PC-9 (cell line): ENCODE measurements around the gene CATSPER4.

ENCODE experiments used
- EZH2 ChIP-seq: fragments of 200-600 bp; sonication (generic); IDR thresholded peaks from 2 replicates; pipeline ENCODE4 v1.8.0; 2017; ENCODE audit warnings: antibody characterized with exemption, low read depth
- TF ChIP-seq, protein P1 (sequence below): fragments of 200-600 bp; sonication (generic); conservative IDR thresholded peaks from 2 replicates; pipeline ENCODE4 v1.6.1; 2017; ENCODE audit warnings: mixed run types, antibody characterized with exemption, mild to moderate bottlenecking, moderate library complexity

DNA sequence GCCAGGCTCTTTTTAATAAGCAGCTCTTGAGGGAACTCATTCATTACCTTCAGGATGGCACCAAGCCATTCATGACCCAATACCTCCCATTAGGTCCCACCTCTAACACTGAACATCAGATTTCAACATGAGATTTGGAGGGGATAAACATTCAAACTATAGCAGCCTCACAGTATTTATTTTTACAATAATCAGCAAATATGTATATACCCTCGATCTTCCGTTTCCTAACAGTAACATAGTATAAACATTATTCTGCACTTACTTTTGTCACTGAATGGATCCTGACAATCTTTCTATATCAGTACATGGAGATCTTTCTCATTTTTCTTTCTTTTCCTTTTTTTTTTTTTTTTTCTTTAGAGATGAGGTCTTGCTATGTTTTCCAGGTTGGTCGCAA lies 5.4 kb downstream of the CATSPER4 start:
- TF ChIP-seq, protein P1, sequence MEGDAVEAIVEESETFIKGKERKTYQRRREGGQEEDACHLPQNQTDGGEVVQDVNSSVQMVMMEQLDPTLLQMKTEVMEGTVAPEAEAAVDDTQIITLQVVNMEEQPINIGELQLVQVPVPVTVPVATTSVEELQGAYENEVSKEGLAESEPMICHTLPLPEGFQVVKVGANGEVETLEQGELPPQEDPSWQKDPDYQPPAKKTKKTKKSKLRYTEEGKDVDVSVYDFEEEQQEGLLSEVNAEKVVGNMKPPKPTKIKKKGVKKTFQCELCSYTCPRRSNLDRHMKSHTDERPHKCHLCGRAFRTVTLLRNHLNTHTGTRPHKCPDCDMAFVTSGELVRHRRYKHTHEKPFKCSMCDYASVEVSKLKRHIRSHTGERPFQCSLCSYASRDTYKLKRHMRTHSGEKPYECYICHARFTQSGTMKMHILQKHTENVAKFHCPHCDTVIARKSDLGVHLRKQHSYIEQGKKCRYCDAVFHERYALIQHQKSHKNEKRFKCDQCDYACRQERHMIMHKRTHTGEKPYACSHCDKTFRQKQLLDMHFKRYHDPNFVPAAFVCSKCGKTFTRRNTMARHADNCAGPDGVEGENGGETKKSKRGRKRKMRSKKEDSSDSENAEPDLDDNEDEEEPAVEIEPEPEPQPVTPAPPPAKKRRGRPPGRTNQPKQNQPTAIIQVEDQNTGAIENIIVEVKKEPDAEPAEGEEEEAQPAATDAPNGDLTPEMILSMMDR: no peak
- no peak for TF ChIP-seq EZH2
